ENCODE results near the gene ADGRD1. TPM values are rescaled to one million over a fixed set of nuclear protein-coding genes. Genes with fewer than 3 reads are reported as not detected.
"Not testable (repeated sequence)": the region's sequence is repeated elsewhere in the genome, so short reads cannot be mapped to it uniquely, and the experiment has no call there.

Gene ADGRD1
- total RNA-seq, 2 donors from 2014 or later: 143 to 254 TPM

DNA sequence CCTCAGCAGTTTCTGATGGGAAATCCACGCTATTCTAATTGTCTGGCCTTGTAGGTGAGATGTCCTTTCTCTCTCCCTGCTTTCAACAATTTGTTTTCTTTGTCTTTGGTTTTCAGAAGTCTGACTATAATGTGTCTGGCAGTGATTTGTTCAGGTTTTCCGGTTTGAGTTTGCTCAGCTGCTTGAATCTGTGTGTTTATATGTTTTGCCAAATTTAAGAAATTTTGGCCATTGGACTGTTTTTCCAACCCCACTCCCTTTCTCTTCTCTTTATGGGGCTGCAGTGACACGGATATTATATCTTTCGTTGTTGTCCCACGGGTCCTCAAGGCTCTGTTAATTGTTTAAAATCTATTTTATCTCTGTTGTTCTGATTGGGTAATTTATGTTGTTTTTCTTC is 105.0 kb downstream of the ADGRD1 start:
- DNase-seq (no peak), ATAC-seq (no peak)
- intact Hi-C loops (cut with DNase I): no loop called here

DNA sequence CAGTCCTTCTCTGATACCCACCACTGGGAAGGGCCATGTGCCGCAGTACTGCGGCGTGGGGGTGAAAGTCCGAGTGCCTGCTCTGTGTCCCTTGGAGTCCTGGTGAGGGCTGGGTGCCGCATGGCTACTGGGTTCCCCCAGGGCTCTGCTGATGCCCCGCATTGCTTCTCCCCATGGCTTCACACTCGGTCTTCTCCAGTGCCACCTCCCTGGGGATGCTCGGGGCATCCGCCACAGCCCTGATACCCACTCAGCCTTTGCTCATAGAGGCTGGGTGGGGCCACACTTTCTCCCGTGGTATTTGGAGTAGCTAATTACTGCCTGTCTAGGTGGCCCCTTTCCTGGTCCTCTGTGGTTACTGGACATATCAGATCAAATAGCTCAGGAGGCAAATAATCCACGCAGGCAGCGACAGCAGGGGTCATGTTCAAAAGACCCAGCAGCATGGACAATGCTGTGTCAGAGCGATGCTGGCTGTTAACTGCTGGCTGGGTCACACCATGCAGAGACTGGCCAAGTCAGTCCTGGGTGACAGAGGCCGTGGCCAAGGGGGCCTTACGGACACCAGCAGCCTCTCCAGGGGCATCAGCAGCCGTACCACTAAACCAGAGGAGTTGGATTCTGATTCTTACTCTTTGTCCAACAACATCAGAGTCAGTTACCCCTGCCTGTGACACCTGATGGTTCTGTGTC is 106.5 kb downstream of the ADGRD1 start:
- intact Hi-C loops (cut with DNase I): no loop called here
- ATAC-seq: peak in 1 of 2 donors; percentile 10
- no peak for DNase-seq

DNA sequence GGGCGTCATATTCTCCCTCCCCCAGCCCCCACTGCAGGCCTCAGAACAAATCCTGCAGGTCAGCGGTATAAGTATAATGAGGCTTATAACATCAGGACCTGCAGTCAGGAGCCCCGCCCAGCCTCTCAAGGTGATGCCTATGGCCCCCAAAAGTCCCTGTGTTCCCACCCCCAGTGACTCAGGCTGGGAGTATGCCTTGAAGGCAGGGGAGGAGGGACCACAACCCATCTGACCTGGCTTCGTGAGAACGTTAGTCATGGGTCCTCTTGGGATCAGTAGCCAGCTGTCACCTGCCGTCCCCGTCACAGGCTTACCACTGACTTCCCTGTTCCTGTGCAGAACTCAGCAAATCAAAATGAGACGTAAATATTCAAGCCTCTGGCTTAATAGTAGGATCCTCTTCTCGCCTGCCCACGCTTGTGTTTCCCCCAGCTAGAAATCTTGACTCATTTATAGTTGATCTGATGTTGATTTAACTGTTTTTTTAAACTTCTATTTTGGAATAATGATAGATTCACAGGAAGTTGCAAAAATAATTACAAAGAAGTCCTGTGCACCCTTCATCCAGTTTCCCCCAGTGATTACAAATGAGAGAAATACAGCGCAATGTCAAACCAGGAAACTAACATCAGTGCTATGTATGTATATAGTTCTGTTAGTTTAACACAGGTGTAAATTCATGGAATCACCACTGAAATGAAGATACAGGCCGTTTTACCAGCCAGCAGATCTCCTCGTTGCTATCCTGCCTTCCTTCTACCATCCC is 107.5 kb downstream of the ADGRD1 start:
- intact Hi-C loops (cut with DNase I): no loop called here
- DNase-seq: no peak
- peak in 1 of 2 donors; percentile 17 for ATAC-seq

DNA sequence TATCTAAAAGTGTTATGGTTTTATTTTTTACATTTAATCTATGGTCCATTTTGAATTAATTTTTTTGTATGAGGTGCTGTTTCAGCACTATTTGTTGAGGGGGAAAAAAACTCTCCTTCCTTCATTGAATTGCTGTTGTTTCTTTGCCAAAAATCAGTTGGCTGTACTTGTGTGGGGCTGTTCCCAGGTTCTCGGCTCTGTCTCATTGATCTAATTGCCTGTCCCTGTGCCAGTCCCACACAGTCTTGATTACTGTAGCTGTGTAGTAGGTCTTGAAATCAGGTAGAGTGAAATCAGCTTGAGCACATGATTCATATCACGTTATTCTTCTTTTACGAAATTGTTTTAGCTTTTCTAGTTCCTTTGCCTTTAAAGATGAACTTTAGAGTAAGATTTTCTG is 109.7 kb downstream of the ADGRD1 start:
- no peak for ATAC-seq
- intact Hi-C loops (cut with DNase I): no loop called here

DNA sequence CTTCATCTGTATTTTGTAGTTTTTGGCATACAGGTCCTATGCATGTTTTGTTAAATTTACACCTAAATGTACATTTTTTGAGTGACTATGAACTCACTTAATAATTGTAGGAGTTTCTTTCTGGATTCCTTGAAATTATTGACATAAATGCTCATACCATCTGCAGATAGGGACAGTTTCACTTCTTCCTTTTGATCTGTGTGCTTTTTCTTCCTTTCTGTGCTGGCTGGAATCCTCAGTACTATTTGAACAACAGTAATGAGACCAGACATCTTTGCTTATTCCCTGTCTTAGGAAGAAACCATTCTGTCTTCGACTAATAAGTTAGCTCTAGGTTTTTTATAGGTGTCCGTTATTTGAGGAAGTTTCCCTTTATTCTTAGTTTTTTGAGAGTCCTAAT is 110.3 kb downstream of the ADGRD1 start:
- DNase-seq: no peak
- ATAC-seq: no peak
- intact Hi-C loops (cut with DNase I): no loop called here

More for the DNA sequence above, 109.7 kb downstream of the ADGRD1 start:
- no peak for DNase-seq

DNA sequence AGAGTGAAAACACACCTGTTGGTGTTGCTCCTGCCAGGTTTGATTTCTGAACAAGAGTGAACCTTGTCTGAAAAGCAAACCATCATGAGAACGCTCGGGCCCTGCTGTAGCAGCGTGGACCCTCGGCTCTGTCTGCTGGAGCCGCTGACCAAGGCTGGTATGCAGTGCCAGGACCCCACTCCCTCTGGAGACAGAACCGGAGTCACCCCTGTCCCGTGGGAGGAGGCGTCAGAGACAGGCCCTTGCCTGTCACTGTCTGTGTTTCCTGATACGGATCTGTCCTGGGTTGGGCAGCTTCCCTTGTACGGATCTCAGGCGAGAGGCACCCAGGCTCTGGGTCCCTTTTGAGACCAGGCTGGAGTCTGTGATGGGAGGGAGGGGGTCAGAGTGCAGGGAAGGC is 111.6 kb downstream of the ADGRD1 start:
- intact Hi-C loops (cut with DNase I): no loop called here
- DNase-seq (no peak), ATAC-seq (peak in 1 of 2 donors; percentile 18)

DNA sequence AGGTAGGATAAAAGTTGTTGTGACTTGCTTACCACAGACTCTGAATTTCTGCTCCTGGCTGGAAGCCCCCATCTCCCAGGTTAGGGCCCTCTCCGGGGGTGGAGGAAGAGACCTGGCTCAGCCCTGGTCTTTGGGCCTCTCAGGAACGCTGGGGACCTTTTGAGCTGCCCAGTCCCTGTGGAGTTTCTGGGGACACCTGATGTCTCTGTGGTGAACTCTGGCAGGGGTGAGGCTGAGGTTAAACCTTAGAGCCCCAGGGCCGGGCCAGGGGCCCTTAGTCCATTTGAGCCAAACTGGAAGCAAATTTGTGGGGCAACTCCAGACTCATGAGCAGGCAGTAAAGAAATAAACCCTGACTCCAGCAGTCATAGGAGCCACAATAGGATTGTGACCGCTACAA is 112.1 kb downstream of the ADGRD1 start:
- intact Hi-C loops (cut with DNase I): no loop called here
- ATAC-seq: peak in 1 of 2 donors; percentile 10

DNA sequence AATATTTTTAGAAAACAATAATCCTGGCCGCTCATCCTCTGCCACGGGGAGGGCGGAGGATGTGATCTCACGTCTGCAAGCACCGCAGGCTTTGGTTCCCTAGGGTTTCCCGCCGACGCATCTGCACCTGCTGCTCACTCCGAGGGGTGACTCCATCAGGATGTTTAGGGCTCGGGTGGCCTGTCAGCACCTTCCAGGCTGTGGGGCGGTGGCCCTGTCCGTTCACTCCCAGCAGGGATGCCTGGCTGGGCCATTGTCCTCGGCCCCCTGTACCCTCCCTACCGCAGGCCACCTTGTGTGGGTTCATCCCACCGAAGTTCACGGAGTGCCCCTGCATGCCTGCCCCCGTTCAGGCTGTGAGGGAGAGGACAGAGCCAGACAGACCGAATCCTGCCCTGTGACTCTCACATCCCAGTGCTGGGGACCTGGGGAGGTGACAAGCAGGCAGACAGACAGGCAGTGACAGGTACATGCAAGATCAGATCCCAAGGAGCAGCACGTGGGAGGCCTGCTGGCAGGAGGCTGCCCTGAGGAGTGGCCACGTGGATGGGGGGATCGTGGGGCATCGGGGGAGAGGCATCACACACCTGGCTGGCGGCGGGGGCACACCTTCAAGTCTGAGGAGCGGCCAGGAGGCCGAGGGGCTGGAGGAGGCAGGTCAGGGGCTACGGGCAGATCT is 112.6 kb downstream of the ADGRD1 start:
- ATAC-seq (peak; percentile 9 to 17), DNase-seq (no peak)
- intact Hi-C loops (cut with DNase I): no loop called here

More for the DNA sequence above, 112.1 kb downstream of the ADGRD1 start:
- no peak for DNase-seq

DNA sequence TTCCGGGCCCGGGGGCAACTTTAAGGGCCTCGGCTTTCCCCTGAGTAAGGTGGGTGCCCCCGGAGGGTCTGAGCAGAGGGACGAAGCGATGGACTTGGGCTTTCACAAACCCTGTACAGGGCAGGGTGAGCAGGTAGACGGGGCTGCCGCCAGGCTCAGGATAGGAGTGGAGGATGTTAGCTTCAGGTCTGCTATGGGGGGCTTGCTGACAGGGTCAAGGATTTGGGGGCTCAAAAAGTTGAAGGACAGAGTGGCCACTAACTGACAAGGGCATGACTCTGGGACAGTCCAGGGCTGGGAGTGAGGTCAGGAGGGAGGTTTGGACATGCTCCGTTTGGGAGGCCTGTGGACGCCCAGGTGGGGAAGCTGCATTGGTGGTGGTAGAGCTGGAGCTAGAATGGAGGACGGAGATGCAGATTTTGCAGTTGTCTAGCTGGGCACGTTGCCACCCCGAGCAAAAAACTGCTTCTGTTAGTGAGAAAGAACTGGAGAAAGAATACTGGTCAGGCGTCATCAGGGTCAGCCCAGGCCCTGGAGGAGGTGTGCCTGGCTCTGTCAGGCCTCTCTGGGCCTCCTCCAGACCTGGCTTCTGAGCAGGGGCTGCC is 113.3 kb downstream of the ADGRD1 start:
- DNase-seq (no peak), ATAC-seq (peak in 1 of 2 donors; percentile 17)
- intact Hi-C loops (cut with DNase I): no loop called here

DNA sequence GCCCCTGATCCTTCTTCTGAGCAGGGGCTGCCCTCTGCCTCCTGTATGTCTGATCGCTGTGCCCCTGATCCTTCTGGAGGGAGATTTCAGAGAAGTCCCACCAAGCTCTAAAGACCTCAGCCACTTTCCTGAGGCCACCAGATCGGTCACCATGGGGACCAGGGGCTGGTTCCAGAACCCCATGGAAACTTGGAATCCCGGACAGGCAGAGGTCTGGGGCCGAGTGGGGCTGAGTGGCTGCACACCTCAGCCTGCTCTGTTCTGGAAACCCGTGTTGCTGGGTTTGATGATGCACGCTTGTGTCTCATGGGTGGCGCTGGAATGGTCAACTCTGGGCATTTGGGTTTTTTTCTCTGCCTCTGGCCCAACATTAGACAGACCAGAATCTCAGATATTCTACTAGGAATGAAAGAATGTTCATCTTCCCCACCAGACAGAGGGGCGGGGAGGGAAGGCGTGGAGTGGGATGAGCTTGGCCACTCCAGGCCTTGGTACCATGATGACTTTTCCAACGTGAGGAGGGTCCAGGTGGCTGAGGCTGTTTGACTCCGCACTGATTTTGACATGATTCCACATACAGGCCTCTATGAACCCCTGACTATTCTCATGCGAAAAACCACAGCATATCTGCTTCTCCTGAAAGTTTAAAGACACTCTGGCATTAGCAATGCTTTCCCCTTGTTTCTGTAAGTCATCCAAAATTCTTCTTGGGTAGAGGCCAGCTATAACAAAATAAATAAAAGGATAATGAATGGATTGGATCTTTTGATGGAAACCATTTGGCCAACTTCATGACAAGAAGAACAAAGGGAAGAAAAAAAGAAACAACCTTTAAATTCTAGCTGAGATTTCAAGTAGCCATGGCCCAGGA is 114.5 kb downstream of the ADGRD1 start:
- no peak for DNase-seq
- intact Hi-C loops (cut with DNase I): no loop called here
- peak in 1 of 2 donors; percentile 27 for ATAC-seq

DNA sequence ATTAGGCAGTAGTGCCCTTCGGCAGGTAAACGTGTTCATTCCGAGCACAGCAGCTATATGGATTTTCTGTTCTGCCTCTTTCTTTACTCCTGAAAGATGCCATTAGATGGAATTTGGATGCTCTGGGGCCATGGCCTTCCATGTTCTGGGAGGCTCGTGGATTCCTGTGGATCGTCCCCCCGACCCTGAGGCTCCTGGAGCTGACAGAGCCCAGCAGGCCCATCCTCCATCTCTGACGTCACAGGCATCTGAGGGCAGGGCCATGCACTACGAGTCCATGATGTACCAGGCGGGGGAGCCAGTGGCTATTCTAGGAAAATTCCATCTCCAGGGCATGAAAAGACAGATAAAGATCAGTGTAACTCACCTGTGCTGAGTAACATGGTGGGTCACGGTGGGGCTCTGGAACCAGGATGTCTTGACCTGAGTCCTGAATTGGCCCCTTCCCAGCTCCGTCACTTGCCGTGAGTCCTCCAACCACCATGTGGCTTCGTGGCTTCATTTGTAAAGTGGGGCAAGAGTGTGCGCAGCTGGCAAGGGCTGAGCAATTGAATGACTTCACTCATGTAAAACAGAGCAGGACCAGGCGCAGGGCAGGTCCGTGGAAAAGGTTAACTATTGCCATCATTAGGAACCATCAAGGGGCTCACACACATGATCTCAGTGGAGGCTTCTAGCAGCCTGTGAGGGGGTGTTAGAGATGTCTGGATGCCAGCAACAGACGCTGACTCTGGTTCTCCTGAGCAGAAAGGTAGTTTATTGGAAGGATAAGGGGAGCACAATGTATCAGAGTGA is 115.4 kb downstream of the ADGRD1 start:
- DNase-seq; intact Hi-C loops (cut with DNase I); ATAC-seq: not testable (repeated sequence)

DNA sequence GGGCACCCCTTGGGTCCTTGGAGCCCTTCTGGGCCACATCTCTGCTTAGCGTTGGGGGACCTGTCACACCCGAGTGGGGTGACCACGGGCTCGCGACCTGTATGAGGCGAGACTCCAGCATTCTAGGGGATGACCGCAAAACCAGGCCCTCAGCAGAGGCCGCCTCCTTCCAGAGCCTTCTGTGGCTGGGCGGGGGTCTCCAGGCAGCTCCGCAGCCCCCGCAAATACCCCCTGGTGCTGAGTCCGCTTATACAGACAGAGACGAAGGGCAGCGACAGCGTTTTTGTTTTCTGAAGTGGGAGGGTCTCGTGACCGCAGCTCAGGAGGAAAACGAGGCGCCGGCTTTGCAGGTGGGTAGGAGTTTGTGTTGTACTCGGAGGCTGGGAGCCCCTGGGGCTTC is 116.4 kb downstream of the ADGRD1 start:
- intact Hi-C loops (cut with DNase I); DNase-seq; ATAC-seq: not testable (repeated sequence)

DNA sequence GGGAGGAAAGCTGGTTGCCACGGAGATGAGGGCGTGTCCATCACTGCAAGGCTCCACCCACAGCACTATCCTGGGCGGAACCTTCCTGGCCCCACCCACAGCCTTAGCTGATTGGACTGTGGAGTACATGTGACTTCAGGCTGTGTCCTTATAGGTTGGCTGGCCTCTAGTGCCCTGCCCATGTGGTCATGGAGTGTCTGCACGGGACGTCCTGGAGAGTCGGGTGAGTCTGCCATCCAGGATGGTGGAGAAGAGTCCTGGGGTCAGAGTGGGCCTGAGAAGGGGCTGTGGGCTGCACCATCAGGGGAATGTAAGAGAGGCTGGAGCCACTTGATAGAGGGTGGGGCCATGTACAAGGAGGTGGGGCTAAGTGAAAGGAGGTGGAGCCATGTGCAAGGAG is 117.0 kb downstream of the ADGRD1 start:
- DNase-seq; ATAC-seq; intact Hi-C loops (cut with DNase I): not testable (repeated sequence)

DNA sequence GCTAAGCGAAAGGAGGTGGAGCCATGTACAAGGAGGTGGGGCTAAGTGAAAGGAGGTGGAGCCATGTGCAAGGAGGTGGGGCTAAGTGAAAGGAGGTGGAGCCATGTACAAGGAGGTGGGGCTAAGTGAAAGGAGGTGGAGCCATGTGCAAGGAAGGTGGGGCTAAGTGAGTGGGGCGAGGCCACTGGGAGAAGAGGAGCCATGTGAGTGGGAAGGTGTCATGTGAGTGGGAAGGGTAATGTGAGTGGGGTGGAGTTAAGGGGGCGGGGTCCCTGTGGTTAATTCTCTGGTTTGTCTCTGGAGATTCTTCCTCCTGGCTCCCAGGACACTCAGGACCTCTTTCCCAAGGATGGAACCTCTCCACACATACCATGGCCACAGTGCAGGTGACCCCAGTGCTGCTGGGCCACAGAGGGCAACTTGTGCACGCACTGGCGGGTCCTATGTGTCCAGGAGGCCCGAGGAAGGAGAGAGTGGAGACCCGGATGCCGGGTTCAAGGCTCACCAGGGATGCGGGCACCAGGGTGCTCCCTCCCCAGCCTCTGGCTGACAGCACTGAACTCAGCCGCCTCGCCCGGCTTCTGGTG is 117.6 kb downstream of the ADGRD1 start:
- intact Hi-C loops (cut with DNase I); ATAC-seq: not testable (repeated sequence)
- DNase-seq: peak; percentile 14

DNA sequence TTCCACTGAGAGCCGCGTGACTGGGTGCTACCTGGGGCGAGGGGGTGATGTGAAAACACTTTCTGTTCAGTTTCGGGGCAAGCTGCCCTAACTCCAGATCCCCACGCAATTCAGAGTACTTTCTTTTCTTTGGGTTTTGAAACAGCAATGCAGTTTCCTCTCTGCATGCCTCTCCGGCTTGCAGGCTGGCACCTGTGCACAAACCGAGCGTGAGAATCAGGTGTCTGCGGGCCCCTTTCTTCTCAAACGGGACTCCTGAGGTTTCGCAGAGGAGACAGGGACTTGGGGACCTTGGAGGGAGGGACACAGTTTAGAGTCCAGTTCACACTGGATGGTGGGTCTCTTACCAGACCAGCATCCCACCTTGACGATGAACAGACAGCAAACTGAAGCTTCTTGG is 118.2 kb downstream of the ADGRD1 start:
- intact Hi-C loops (cut with DNase I); ATAC-seq; DNase-seq: not testable (repeated sequence)

DNA sequence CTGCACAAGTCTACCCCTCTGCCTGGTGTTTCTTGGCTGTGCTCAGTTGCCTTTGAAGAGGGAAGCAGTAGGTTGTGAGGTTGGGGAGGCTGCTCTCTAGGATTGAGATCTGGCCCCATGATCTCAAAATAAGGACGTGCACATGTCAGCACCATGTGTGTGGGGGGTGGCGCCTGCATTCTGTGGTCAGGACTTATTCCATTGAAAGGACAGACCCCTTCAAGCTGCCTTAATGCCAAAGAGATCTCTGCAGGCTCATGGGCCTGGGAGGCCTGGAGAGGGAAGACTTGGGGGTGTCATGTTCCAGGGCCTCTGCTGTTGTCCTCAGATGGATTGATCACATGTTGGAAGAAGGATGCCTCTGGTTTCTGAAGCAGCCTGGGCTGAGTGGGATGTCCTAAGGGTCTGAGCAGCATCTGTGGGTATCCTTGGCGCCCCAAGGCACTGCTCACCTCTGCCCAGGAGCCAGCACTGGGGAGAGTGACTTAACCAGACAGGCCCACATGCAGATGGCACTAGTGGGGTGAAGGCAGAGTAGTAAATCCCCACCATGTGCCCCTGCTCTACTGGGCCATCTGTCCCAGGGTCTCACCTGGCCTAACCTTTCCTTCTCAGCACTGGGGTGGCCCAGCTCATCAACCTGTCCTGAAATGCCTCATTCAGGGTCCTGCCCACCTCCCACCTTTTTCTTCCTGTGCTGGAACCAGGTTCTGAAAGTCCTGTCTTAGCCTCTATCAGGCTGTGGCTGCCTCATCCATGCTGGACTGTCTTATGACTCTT is 118.9 kb downstream of the ADGRD1 start:
- ATAC-seq (no peak), DNase-seq (no peak)
- intact Hi-C loops (cut with DNase I): no loop called here

All from left cardiac atrium (tissue), 4 donors.